ENCODE data around the gene PPP1R37.

GRCh38 chr19:45121827-45122345, 28.9 kb downstream of the PPP1R37 start:
- TF ChIP-seq PATZ1 (CRISPR knock-in tag; IDR thresholded peaks at IDR 0.05) (no peak), CTCF (CRISPR knock-in tag; IDR thresholded peaks at IDR 0.05) (no peak), ESRRA (CRISPR knock-in tag; IDR thresholded peaks at IDR 0.05; ENCODE audit: low read depth) (no peak), POLR2A (IDR thresholded peaks at IDR 0.05; ENCODE audit: insufficient read depth in 1 of 2, low read depth in 2 of 2, low read length in 2 of 2) (no peak), ZNF703 (CRISPR knock-in tag; IDR thresholded peaks at IDR 0.05; ENCODE audit: borderline replicate concordance) (no peak)

Data from HepG2 (cell line).